CD14-positive monocyte (primary cell): ENCODE measurements around the gene DLG4. TPM values are rescaled to one million over a fixed set of nuclear protein-coding genes. Genes with fewer than 3 reads are reported as not detected.

Source experiments
- DNase-seq, 3 donors: peaks; one replicate each; pipeline ENCODE4 v3.0.0-alpha.2; 2011 to 2022
- H2AFZ ChIP-seq: 2 replicates; pipeline ENCODE4 v1.6.0; 2012; ENCODE audit warnings: mild to moderate bottlenecking, low read depth, low read length, inconsistent platforms; ENCODE audit not compliant: insufficient read depth, poor library complexity, severe bottlenecking
- H3K27ac ChIP-seq, 2 donors: 1 replicate in 1 of 2; 2 replicates in 1 of 2; pipeline ENCODE4 v1.5.1; 2012 to 2013; ENCODE audit warnings: low read length in 2 of 2, control low read depth in 1 of 2, inconsistent platforms in 1 of 2, low read depth in 1 of 2, mild to moderate bottlenecking in 1 of 2
- H3K27me3 ChIP-seq, 2 donors: one replicate each; pipeline versions ENCODE4 v1.6.0 to v1.6.1; 2011 to 2013; ENCODE audit warnings: low read length in 2 of 2; ENCODE audit not compliant: control insufficient read depth in 2 of 2, insufficient read depth in 2 of 2
- H3K36me3 ChIP-seq, 2 donors: replicated peaks in 1 of 2; 1 replicate in 1 of 2; 2 replicates in 1 of 2; pipeline versions ENCODE4 v1.5.1 to v1.6.1; 2012 to 2013; ENCODE audit warnings: low read length in 2 of 2, control low read depth in 1 of 2, inconsistent platforms in 1 of 2, mild to moderate bottlenecking in 1 of 2; ENCODE audit not compliant: insufficient read depth in 2 of 2, control insufficient read depth in 1 of 2
- H3K4me1 ChIP-seq, 2 donors: 1 replicate in 1 of 2; 2 replicates in 1 of 2; pipeline versions ENCODE4 v1.5.1 to v1.6.1; 2012 to 2013; ENCODE audit warnings: low read length in 2 of 2, control low read depth in 1 of 2, inconsistent platforms in 1 of 2, mild to moderate bottlenecking in 1 of 2, moderate library complexity in 1 of 2; ENCODE audit not compliant: insufficient read depth in 2 of 2, control insufficient read depth in 1 of 2
- H3K4me2 ChIP-seq: replicated peaks from 2 replicates; pipeline ENCODE3; 2012; ENCODE audit warnings: low read length, moderate library complexity, mild to moderate bottlenecking; ENCODE audit not compliant: poor library complexity, severe bottlenecking; ENCODE audit errors: extremely low read depth
- H3K4me3 ChIP-seq, 3 experiments: fragments of 200-600 bp in 1 of 3; sonication (generic) in 1 of 3; replicated peaks in 1 of 3; 1 replicate in 2 of 3; 2 replicates in 1 of 3; pipeline ENCODE4 v1.5.1; 2011 to 2013; ENCODE audit warnings: low read length in 3 of 3, mild to moderate bottlenecking in 3 of 3, control low read depth in 2 of 3, low read depth in 2 of 3, inconsistent platforms in 1 of 3, moderate library complexity in 1 of 3
- H3K79me2 ChIP-seq: 2 replicates; pipeline ENCODE4 v1.6.0; 2012; ENCODE audit warnings: mild to moderate bottlenecking, control low read depth, inconsistent platforms, low read length, moderate library complexity; ENCODE audit not compliant: insufficient read depth
- H3K9ac ChIP-seq: 2 replicates; pipeline ENCODE4 v1.6.0; 2017; ENCODE audit warnings: low read length, mild to moderate bottlenecking; ENCODE audit not compliant: insufficient read depth, poor library complexity, severe bottlenecking
- H3K9me3 ChIP-seq, 2 donors: replicated peaks in 1 of 2; 1 replicate in 1 of 2; 2 replicates in 1 of 2; pipeline versions ENCODE4 v1.5.1 to v1.6.1; 2012 to 2013; ENCODE audit warnings: low read length in 2 of 2, control low read depth in 1 of 2; ENCODE audit not compliant: control insufficient read depth in 1 of 2, insufficient read depth in 1 of 2
- H4K20me1 ChIP-seq: 2 replicates; pipeline ENCODE4 v1.6.0; 2012; ENCODE audit warnings: mild to moderate bottlenecking, low read length, control low read depth, moderate library complexity; ENCODE audit not compliant: insufficient read depth
- H3K27ac Mint-ChIP-seq, 7 donors: one replicate each; pipeline ENCODE4 v1.8.0; 2020; ENCODE audit warnings: mild to moderate bottlenecking in 7 of 7, mixed read lengths in 7 of 7, moderate library complexity in 6 of 7, inconsistent platforms in 2 of 7
- H3K27me3 Mint-ChIP-seq, 3 donors: one replicate each; pipeline ENCODE4 v1.8.0; 2021 to 2022; ENCODE audit warnings: low read depth in 3 of 3, mild to moderate bottlenecking in 3 of 3, mixed read lengths in 3 of 3, moderate library complexity in 3 of 3, inconsistent platforms in 1 of 3
- H3K36me3 Mint-ChIP-seq, 2 donors: one replicate each; pipeline ENCODE4 v1.8.0; 2020; ENCODE audit warnings: mixed read lengths in 2 of 2, inconsistent platforms in 1 of 2, mild to moderate bottlenecking in 1 of 2
- H3K4me1 Mint-ChIP-seq: one replicate; pipeline ENCODE4 v1.8.0; 2020; ENCODE audit warnings: mild to moderate bottlenecking, mixed read lengths
- H3K4me3 Mint-ChIP-seq, 2 donors: one replicate each; pipeline ENCODE4 v1.8.0; 2020; ENCODE audit warnings: mild to moderate bottlenecking in 2 of 2, mixed read lengths in 2 of 2, moderate library complexity in 1 of 2
- H3K9me3 Mint-ChIP-seq, 7 donors: one replicate each; pipeline ENCODE4 v1.8.0; 2020 to 2022; ENCODE audit warnings: mixed read lengths in 7 of 7, mild to moderate bottlenecking in 6 of 7, moderate library complexity in 6 of 7, inconsistent platforms in 2 of 7
- WGBS: methylation state at CpG from one replicate; pipeline ENCODE4 v1.1.5; 2013; ENCODE audit warnings: missing lambda C conversion rate; ENCODE audit not compliant: insufficient coverage; 5-methylcytosine and 5-hydroxymethylcytosine counted together
- intact Hi-C, 2 donors: fragments of 100-400 bp; cut with micrococcal nuclease; formaldehyde crosslinking; loops; one replicate each; pipeline versions ENCODE4 v1.15.0 to v1.15.1; 2023
- polyA plus RNA-seq, 3 donors: library from polyadenylated mRNA; depleted of rRNA in 1 of 3; unstranded in 2 of 3; stranded (reverse) in 1 of 3; fragments of 300-500 nt in 2 of 3; fragments of >200 nt in 1 of 3; fragmentation: Illumina TruSeq in 2 of 3; gene quantifications; 1 replicate in 2 of 3; 2 replicates in 1 of 3; pipeline ENCODE4 v1.2.3, GENCODE V29; 2012 to 2021
- TF ChIP-seq, protein P1 (sequence below): fragments of 200-600 bp; IDR thresholded peaks from one replicate; pipeline ENCODE4 v1.8.0; 2022; ENCODE audit warnings: antibody characterized with exemption, mild to moderate bottlenecking

Gene DLG4
- polyA plus RNA-seq, 3 donors = 0.37 to 42.6 (median 0.39) TPM

DNA sequence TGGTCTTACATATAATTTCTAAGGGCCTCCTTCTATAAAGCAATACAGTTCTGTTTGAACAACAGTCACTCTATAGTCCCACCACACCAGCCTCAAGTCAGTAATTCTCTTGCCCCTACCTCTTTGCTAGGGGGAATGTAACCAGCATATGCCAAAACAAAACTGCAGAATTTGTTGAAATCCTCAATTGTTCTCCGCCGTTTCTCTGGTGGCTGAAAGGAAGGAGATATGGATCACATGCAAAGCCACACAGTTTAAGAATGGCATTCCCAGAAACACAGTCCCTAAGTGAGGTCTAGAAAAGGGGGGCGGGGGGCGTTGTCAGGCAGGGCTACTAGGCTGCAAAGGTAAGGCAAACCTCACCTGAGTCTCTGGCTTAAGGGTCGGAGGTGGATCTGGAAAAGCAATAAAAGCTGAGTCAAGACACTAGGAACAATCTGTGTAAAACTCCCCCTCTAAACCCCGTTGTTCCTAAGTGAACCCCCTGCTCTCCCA, 17.7 kb upstream of the DLG4 start:
- H3K36me3 ChIP-seq = peaks cover 21 to 26% of the 10 kb centered on the region in 2 donors
- H3K27ac ChIP-seq = peak overlapping the region; percentile 21 to 25
- Mint-ChIP-seq H3K4me1 (peaks cover 63% of the 10 kb centered on the region), H3K27me3 (peaks cover 0 to 5% (median 0%) of the 10 kb centered on the region in 3 donors), H3K4me3 (peak overlapping the region; percentile 96 to 98), H3K9me3 (peaks cover 0 to 3% (median 0%) of the 10 kb centered on the region in 7 donors), H3K27ac (peak overlapping the region; percentile 25 to 97 (median 76)), H3K36me3 (peaks cover 36 to 45% of the 10 kb centered on the region in 2 donors)
- peak overlapping the region; percentile 61 for H3K9ac ChIP-seq
- peaks cover 45% of the 10 kb centered on the region for H4K20me1 ChIP-seq
- peak overlapping the region; percentile 100 for H3K4me2 ChIP-seq
- WGBS = 33% methylated on average over 3 of the region's 6 CpGs
- DNase-seq = no peak
- TF ChIP-seq, protein P1, sequence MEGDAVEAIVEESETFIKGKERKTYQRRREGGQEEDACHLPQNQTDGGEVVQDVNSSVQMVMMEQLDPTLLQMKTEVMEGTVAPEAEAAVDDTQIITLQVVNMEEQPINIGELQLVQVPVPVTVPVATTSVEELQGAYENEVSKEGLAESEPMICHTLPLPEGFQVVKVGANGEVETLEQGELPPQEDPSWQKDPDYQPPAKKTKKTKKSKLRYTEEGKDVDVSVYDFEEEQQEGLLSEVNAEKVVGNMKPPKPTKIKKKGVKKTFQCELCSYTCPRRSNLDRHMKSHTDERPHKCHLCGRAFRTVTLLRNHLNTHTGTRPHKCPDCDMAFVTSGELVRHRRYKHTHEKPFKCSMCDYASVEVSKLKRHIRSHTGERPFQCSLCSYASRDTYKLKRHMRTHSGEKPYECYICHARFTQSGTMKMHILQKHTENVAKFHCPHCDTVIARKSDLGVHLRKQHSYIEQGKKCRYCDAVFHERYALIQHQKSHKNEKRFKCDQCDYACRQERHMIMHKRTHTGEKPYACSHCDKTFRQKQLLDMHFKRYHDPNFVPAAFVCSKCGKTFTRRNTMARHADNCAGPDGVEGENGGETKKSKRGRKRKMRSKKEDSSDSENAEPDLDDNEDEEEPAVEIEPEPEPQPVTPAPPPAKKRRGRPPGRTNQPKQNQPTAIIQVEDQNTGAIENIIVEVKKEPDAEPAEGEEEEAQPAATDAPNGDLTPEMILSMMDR = no peak
- peak overlapping the region; percentile 65 to 100 (median 98) for H3K4me3 ChIP-seq
- H3K27me3 ChIP-seq = no peaks in the 10 kb centered on the region
- intact Hi-C loops = loop anchor here (2.0 to 10.0 kb wide), 3 partner anchors 17 to 247 kb away; partner anchors contain the start of genes EIF5A (in 2 of the 2), POLR2A (in 1 of the 2) and SLC35G6 (in 1 of the 2)
- H3K9me3 ChIP-seq = no peaks in the 10 kb centered on the region
- H3K79me2 ChIP-seq = peaks cover 77% of the 10 kb centered on the region
- H3K4me1 ChIP-seq = peaks cover 64 to 71% of the 10 kb centered on the region in 2 donors
- H2AFZ ChIP-seq = peak overlapping the region; percentile 13

DNA sequence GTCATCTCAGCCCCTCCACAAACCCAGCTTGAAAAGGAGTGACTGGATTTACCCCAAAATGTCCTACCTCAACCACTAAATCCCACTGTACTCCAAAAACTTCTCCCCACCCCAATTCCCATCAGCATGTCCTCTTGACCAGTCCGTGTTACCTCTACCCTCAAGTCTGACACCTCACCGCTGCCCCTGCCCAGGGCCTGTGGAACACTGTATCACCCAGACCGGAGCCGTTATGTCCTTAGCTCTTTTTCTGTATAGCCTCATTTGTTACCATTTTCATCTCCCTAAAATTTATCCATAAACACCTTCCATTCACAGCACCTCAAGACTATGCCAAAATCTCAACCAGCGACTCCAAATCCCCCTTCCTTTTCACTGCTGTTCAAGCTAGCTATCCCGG, 17.2 kb upstream of the DLG4 start:
- intact Hi-C loops = loop anchor here (2.0 to 10.0 kb wide), 3 partner anchors 16 to 248 kb away; partner anchors contain the start of genes EIF5A (in 2 of the 2), POLR2A (in 1 of the 2) and SLC35G6 (in 1 of the 2)
- peaks cover 36 to 45% of the 10 kb centered on the region in 2 donors for H3K36me3 Mint-ChIP-seq
- Histone ChIP-seq H3K4me2 (peak overlapping the region; percentile 100), H3K9ac (no peak overlapping the region), H3K36me3 (peaks cover 21 to 26% of the 10 kb centered on the region in 2 donors), H4K20me1 (peaks cover 45% of the 10 kb centered on the region), H3K9me3 (no peaks in the 10 kb centered on the region), H3K4me1 (peaks cover 67 to 76% of the 10 kb centered on the region in 2 donors), H3K27me3 (no peaks in the 10 kb centered on the region), H2AFZ (no peak overlapping the region), H3K4me3 (peak overlapping the region in 1 of 3 experiments; percentile 100), H3K79me2 (peaks cover 77% of the 10 kb centered on the region), H3K27ac (no peak overlapping the region)
- DNase-seq = no peak
- WGBS = 92% methylated on average over 6 of the region's 6 CpGs
- H3K9me3 Mint-ChIP-seq = peaks cover 0 to 1% (median 0%) of the 10 kb centered on the region in 7 donors
- peaks cover 0 to 5% (median 0%) of the 10 kb centered on the region in 3 donors for H3K27me3 Mint-ChIP-seq
- H3K27ac Mint-ChIP-seq = peak overlapping the region in 5 of 7 donors; percentile 28 to 84 (median 63)
- H3K4me1 Mint-ChIP-seq = peaks cover 68% of the 10 kb centered on the region
- TF ChIP-seq, protein P1 = no peak
- H3K4me3 Mint-ChIP-seq = peak overlapping the region in 1 of 2 donors; percentile 98
